Pancreas (tissue), 10 donors: ENCODE data around the gene GHDC. TPM values are rescaled to one million over a fixed set of nuclear protein-coding genes. Genes with fewer than 3 reads are reported as not detected.
"Not testable (repeated sequence)": the region's sequence is repeated elsewhere in the genome, so short reads cannot be mapped to it uniquely, and the experiment has no call there.

Experiments
- ATAC-seq, 4 donors: fragments of 200-7000 bp; cut with Tn5 transposase; one replicate each; pipeline versions ENCODE4 v1.8.0 to v1.9.1; 2020; ENCODE audit warnings: mild to moderate bottlenecking in 4 of 4, moderate library complexity in 4 of 4
- DNase-seq, 6 donors: peaks; one replicate each; pipeline ENCODE4 v3.0.0-alpha.2; 2020
- FAIRE-seq: peaks from 2 replicates; lab custom pipeline; 2012; peaks lifted over from hg19 to GRCh38; lab: Jason Lieb, UNC
- H3K27ac ChIP-seq, 4 donors: fragments of 200-600 bp; sonication (generic); 1 replicate in 3 of 4; 2 replicates in 1 of 4; pipeline versions ENCODE4 v1.5.0 to v1.8.0; 2020
- H3K27me3 ChIP-seq, 4 donors: fragments of 200-600 bp; one replicate each; pipeline ENCODE4 v1.8.0; 2021
- H3K36me3 ChIP-seq, 3 donors: fragments of 200-600 bp; sonication (generic) in 1 of 3; one replicate each; pipeline versions ENCODE4 v1.5.0 to v1.8.0; 2020 to 2021
- H3K4me1 ChIP-seq, 3 donors: fragments of 200-600 bp; one replicate each; pipeline ENCODE4 v1.8.0; 2021
- H3K4me3 ChIP-seq, 4 donors: fragments of 200-600 bp; sonication (generic) in 2 of 4; one replicate each; pipeline versions ENCODE4 v1.5.0 to v1.8.0; 2020 to 2021
- H3K9me3 ChIP-seq, 4 donors: fragments of 200-600 bp; one replicate each; pipeline ENCODE4 v1.8.0; 2021
- WGBS, 2 donors: extraction: QIAGEN DNeasy Blood & Tissue Kit; methylation state at CpG; one replicate each; pipeline ENCODE4 v1.1.7; 2013; 5-methylcytosine and 5-hydroxymethylcytosine counted together
- intact Hi-C, 3 donors: fragments of 100-400 bp; cut with DNase I; formaldehyde crosslinking; loops; one replicate each; pipeline versions ENCODE4 v1.11.1 to v1.14.2; 2022
- polyA plus RNA-seq, 2 donors: library from polyadenylated mRNA; stranded (reverse); fragments of 200-250 nt; gene quantifications; one replicate each; pipeline ENCODE4 v1.2.3, GENCODE V29; 2013
- total RNA-seq, 6 donors: library from RNA; stranded (reverse); fragmentation: NEBNext Ultra II Directional in 4 of 6; extraction: Animal tissue kit (Norgen Biotek cat#: 25700) in 4 of 6; gene quantifications; one replicate each; pipeline versions ENCODE4 v1.2.1 to v1.2.4, GENCODE V29; 2021 to 2023
- TF ChIP-seq, protein P1 (sequence below), 4 donors: fragments of 200-600 bp; sonication (generic) in 3 of 4; IDR thresholded peaks; one replicate each; pipeline versions ENCODE4 v1.5.0 to v1.8.0; 2021; ENCODE audit warnings: antibody characterized with exemption in 4 of 4
- donor health status: healthy with polysubstance abuse.
- donor health status: DM: no; HTN: no; CAD: no; lungs with moderate emphysema.
- donor health status: DM: no; HTN: no; CAD: no.
- donor health status: control.
- donor health status: control.
- donor health status: Bipolar disorder and iron deficiency.
- donor health status: DM: yes; HTN: yes; CAD: no.
- donor health status: DM: no; HTN: no; CAD: no.
- donor health status: DM: no; HTN: no; CAD: no.
- donor health status: DM: yes; HTN: yes; CAD: no.

GHDC gene
- total and polyA plus RNA-seq, 8 donors: 14.8 to 21.6 (median 18.4) TPM

DNA sequence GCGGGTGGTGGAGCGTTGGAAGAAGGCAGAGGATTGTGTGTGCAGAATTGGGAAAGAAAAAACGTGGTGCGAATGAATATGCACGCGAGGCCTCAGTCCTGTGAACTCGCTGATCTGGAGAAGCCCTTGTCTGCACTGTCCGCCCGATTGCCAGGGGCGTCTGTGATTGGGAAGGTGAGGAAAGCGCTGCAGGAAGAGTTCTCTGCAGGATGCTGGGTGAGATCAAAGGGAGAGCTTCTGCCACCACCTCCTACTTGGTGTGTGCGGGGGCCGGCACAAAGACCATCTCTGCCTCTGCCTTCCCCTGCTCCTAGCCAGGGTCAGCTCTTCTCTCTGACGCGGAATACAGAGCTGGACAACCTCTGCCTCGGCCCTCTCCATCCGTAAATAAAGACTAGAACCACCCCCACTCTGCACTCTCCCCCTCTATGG lies 38.7 kb downstream of the GHDC start:
- no peak for DNase-seq
- intact Hi-C loops: no loop called here
- ATAC-seq: no peak
- Histone ChIP-seq H3K27me3 (no peaks in the 10 kb centered on the region), H3K9me3 (no peaks in the 10 kb centered on the region), H3K4me1 (peaks cover 0 to 15% (median 12%) of the 10 kb centered on the region in 3 donors), H3K27ac (no peak overlapping the region), H3K36me3 (no peaks in the 10 kb centered on the region), H3K4me3 (peak overlapping the region in 3 of 4 donors; percentile 73 to 98 (median 96))
- no peak for FAIRE-seq
- WGBS, 2 donors: 50 to 52% methylated on average over 17 of the region's 17 CpGs
- TF ChIP-seq, protein P1, sequence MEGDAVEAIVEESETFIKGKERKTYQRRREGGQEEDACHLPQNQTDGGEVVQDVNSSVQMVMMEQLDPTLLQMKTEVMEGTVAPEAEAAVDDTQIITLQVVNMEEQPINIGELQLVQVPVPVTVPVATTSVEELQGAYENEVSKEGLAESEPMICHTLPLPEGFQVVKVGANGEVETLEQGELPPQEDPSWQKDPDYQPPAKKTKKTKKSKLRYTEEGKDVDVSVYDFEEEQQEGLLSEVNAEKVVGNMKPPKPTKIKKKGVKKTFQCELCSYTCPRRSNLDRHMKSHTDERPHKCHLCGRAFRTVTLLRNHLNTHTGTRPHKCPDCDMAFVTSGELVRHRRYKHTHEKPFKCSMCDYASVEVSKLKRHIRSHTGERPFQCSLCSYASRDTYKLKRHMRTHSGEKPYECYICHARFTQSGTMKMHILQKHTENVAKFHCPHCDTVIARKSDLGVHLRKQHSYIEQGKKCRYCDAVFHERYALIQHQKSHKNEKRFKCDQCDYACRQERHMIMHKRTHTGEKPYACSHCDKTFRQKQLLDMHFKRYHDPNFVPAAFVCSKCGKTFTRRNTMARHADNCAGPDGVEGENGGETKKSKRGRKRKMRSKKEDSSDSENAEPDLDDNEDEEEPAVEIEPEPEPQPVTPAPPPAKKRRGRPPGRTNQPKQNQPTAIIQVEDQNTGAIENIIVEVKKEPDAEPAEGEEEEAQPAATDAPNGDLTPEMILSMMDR (IDR thresholded peaks at IDR 0.05): no peak

DNA sequence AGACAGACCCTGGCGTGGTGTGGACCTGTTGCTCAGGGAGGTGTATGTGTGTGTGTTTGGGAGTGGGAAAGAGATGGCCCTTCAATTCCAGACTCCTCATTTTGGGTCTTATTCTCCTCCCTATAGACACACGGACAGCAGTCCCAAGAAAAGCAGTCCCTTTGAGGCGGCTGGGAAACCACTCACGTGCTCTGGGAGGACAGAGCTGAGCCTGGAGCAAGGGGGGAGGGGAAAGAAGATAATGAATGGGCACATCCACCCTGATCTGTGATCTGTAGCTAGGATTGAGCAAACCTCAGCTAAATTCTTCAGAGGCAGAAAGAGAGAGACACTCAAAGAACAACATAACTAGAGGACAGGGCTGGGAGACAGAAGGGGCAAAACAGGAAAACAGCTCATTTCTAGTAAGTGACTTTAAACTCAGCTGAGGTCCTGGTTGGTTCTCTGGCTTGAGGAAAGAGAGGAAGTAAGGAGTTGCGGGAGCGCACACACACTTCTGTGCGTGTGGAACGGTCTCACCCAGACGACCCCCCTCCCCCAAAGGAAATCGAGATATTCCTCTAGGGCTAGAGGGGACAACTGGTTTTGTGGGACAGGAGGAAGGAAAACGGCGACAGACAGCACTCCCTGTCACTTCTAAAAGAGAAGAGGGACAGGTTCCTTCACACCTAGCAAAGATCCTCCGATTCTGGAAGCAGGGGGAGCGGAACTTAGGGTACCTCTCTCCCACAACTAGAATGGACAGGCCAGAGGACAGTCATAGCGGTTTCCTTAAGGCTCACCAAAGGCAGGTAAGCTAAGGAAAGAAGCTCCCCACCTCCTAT lies 40.2 kb downstream of the GHDC start:
- peak overlapping the region; percentile 43 to 55 (median 48) for H3K27ac ChIP-seq
- peak in 1 of 4 donors; percentile 2 for ATAC-seq
- H3K4me3 ChIP-seq: peak overlapping the region; percentile 73 to 98 (median 97)
- peaks cover 0 to 15% (median 12%) of the 10 kb centered on the region in 3 donors for H3K4me1 ChIP-seq
- TF ChIP-seq, protein P1 (IDR thresholded peaks at IDR 0.05): no peak
- H3K27me3 ChIP-seq: no peaks in the 10 kb centered on the region
- H3K9me3 ChIP-seq: no peaks in the 10 kb centered on the region
- 3 to 4% methylated on average over 15 of the region's 15 CpGs for WGBS, 2 donors
- intact Hi-C loops: no loop called here
- H3K36me3 ChIP-seq: no peaks in the 10 kb centered on the region
- FAIRE-seq: no peak
- no peak for DNase-seq

DNA sequence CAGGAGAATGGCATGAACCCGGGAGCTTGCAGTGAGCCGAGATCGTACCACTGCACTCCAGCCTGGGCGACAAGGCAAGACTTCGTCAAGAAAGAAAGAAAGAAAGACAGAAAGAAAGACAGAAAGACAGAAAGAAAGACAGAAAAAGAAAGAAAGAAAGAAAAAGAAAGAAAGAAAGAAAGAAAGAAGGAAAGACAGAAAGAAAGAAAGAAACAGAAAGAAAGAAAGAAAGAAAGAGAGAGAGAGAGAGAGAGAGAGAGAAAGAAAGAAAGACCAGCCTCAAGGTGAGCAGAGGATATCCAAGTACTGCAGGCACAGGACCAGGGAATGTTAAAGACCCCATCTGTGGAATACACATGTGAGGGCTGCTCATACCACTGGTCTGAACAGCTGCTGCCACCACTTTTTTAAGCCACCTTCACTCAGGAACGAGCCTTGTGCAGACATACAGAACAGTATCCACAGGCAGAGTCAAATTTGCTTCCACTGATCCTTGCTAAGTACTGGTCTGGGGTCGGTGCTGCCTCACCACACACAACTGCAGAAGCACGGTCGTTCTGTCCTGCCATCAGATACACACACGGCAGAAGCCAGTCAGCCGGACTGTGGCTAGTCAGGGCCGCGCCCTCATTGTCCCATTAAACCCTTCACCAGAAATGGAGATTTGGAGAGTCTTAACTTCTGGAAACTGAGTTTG lies 47.2 kb downstream of the GHDC start:
- H3K4me1 ChIP-seq: peaks cover 0 to 8% (median 0%) of the 10 kb centered on the region in 3 donors
- WGBS, 2 donors: 84 to 88% methylated on average over 13 of the region's 13 CpGs
- intact Hi-C loops: no loop called here
- TF ChIP-seq, protein P1 (IDR thresholded peaks at IDR 0.05): no peak
- no peak for FAIRE-seq
- H3K9me3 ChIP-seq: no peaks in the 10 kb centered on the region
- DNase-seq: no peak
- ATAC-seq: no peak
- H3K27ac ChIP-seq: no peak overlapping the region
- no peak overlapping the region for H3K4me3 ChIP-seq
- H3K27me3 ChIP-seq: no peaks in the 10 kb centered on the region
- peaks cover 0 to 2% (median 0%) of the 10 kb centered on the region in 3 donors for H3K36me3 ChIP-seq

DNA sequence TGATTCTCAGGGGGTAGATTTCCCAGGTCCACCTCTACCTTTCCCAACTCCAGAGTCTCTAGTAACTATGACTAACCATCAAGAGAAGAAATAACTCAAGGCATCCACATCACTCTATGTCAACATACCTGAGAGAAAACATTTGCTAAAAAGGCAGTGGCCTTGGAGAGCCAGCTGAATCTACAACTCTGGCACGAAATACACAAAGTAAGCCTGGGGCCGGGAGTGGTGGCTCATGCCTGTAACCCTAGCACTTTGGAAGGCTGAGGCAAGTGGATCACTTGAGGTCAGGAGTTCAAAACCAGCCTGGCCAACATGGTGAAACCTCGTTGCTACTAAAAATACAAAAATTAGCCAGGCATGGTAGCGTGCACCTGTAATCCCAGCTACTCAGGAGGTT lies 51.2 kb downstream of the GHDC start:
- H3K27me3 ChIP-seq, H3K4me3 ChIP-seq, intact Hi-C loops, FAIRE-seq, H3K9me3 ChIP-seq, H3K36me3 ChIP-seq: not testable (repeated sequence)
- ATAC-seq (peak; percentile 74 to 87 (median 79)), DNase-seq (peak in 2 of 6 donors; percentile 66 to 70)
- Histone ChIP-seq H3K27ac (peak overlapping the region in 2 of 4 donors; percentile 9 to 22), H3K4me1 (peaks cover 8 to 20% (median 11%) of the 10 kb centered on the region in 3 donors)
- 35 to 40% methylated on average over 4 of the region's 4 CpGs for WGBS, 2 donors

DNA sequence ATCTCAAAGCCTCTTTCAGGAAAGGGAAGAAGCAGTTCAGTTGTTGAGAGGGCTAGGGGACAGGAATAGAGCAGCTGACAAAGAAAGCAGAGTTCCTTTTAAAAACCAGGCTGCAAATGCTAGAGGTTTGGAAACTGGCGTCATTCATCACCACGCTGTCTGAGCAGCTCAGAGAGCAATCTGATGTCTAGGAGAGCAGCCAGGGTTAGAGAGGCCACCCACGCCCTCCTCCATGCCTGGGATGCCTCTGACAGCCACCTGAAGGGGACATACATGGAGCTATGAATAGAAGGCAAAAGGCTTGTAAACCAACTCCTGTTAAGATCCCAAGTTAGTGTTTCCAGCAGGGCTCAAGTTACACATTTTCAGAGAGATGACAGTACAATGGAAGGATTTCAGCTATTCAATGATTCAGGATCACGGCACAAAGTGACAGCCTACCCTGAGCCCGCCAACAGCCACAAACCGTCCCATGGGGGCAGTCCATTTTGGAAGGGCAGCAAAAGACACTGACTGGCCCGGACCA lies 51.9 kb downstream of the GHDC start:
- no peak for FAIRE-seq
- no peak for DNase-seq
- WGBS, 2 donors: 77 to 80% methylated on average over 7 of the region's 7 CpGs
- peaks cover 14 to 27% (median 15%) of the 10 kb centered on the region in 3 donors for H3K4me1 ChIP-seq
- peak in 1 of 4 donors; percentile 18 for ATAC-seq
- H3K27me3 ChIP-seq: no peaks in the 10 kb centered on the region
- H3K27ac ChIP-seq: peak overlapping the region in 1 of 4 donors; percentile 22
- no peak overlapping the region for H3K4me3 ChIP-seq
- TF ChIP-seq, protein P1 (IDR thresholded peaks at IDR 0.05): no peak
- intact Hi-C loops: no loop called here
- no peaks in the 10 kb centered on the region for H3K36me3 ChIP-seq
- no peaks in the 10 kb centered on the region for H3K9me3 ChIP-seq
